ENCODE data around the gene RBFOX1. TPM values are rescaled to one million over a fixed set of nuclear protein-coding genes. Genes with fewer than 3 reads are reported as not detected.

Gene RBFOX1
- total and polyA plus RNA-seq, 10 of the 15 experiments (the other 5 are each of a cell fraction or from before 2014, with no cell fraction given) = 0.87 TPM; not detected in 9

GRCh38 chr16:7290682-7291081, 42.0 kb upstream of the RBFOX1 start (continued):
- TF ChIP-seq CTCF (IDR thresholded peaks at IDR 0.05 in 2 of 3, conservative IDR thresholded peaks at IDR 0.05 in 1 of 3; ENCODE audit: control insufficient read depth in 2 of 3, extremely low read depth in 1 of 3, insufficient read depth in 1 of 3, low read depth in 3 of 3, low read length in 3 of 3) (no peak), GABPA (IDR thresholded peaks at IDR 0.05; ENCODE audit: low read depth) (no peak), GATAD2B (conservative IDR thresholded peaks at IDR 0.05; ENCODE audit: low read depth) (no peak), SMARCA5 (IDR thresholded peaks at IDR 0.05) (no peak)

GRCh38 chr16:7294020-7294419, 38.6 kb upstream of the RBFOX1 start:
- Histone ChIP-seq H3K9me3 (replicated peaks; ENCODE audit: control insufficient read depth, insufficient read depth, low read length) (no peaks in the 10 kb centered on the region), H3K79me2 (ENCODE audit: control insufficient read depth, insufficient read depth, low read length) (no peaks in the 10 kb centered on the region), H3K27me3 (replicated peaks in 1 of 2; ENCODE audit: control insufficient read depth in 2 of 2, insufficient read depth in 2 of 2, low read length in 1 of 2) (no peaks in the 10 kb centered on the region), H3K27ac (ENCODE audit: control insufficient read depth, insufficient read depth) (no peak overlapping the region), H3K9ac (ENCODE audit: control insufficient read depth, insufficient read depth, low read length) (no peak overlapping the region), H3K36me3 (ENCODE audit: control insufficient read depth in 2 of 2, insufficient read depth in 2 of 2, low read length in 1 of 2) (no peaks in the 10 kb centered on the region), H3K4me2 (ENCODE audit: control insufficient read depth, insufficient read depth) (no peak overlapping the region), H3K4me3 (no peak overlapping the region), H3K4me1 (ENCODE audit: control insufficient read depth, insufficient read depth, low read length) (no peaks in the 10 kb centered on the region), H4K20me1 (ENCODE audit: control insufficient read depth, insufficient read depth) (no peaks in the 10 kb centered on the region), H2AFZ (ENCODE audit: control insufficient read depth, low read depth, low read length) (no peak overlapping the region)
- SMC1A ChIA-PET (ENCODE audit: uncharacterized antibody, unreplicated experiment) = no interaction called here
- POLR2A ChIA-PET = no interaction called here
- intact Hi-C loops (cut with micrococcal nuclease; ENCODE audit: unreplicated experiment) = no loop called here
- no peak for ATAC-seq
- in situ Hi-C loops (cut with MboI) = no loop called here
- 3% methylated on average over 4 of the region's 4 CpGs for WGBS (ENCODE audit: insufficient coverage, insufficient replicate concordance, low lambda C conversion rate, missing lambda C conversion rate)
- DNase-seq (ENCODE audit: low read depth, low spot score) = no peak
- BruUV-seq (replicated peaks) = no TSS peak
- CTCF ChIA-PET = no interaction called here
- no peak for FAIRE-seq
- RAD21 ChIA-PET (ENCODE audit: unreplicated experiment) = no interaction called here
- TF ChIP-seq MTA3 (IDR thresholded peaks at IDR 0.05; ENCODE audit: borderline replicate concordance, low read length) (no peak), BCL11A (IDR thresholded peaks at IDR 0.05; ENCODE audit: low read depth, low read length) (no peak), USF2 (IDR thresholded peaks at IDR 0.05; ENCODE audit: borderline replicate concordance, low read depth, low read length) (no peak), NFIC (IDR thresholded peaks at IDR 0.05; ENCODE audit: low read depth, low read length) (no peak), HDAC2 (IDR thresholded peaks at IDR 0.05) (no peak), CTCF (IDR thresholded peaks at IDR 0.05 in 2 of 3, conservative IDR thresholded peaks at IDR 0.05 in 1 of 3; ENCODE audit: control insufficient read depth in 2 of 3, extremely low read depth in 1 of 3, insufficient read depth in 1 of 3, low read depth in 3 of 3, low read length in 3 of 3) (no peak), CREB1 (IDR thresholded peaks at IDR 0.05; ENCODE audit: low read depth) (no peak), DPF2 (IDR thresholded peaks at IDR 0.05) (no peak), TAF1 (IDR thresholded peaks at IDR 0.05; ENCODE audit: borderline replicate concordance, low read depth, low read length) (no peak), SREBF2 (IDR thresholded peaks at IDR 0.05; ENCODE audit: low read length) (no peak), CUX1 (IDR thresholded peaks at IDR 0.05; ENCODE audit: insufficient replicate concordance, low read depth, low read length) (no peak)

Measured in GM12878 (cell line).